ENCODE measurements around the gene NPAS3.

Gene NPAS3

DNA sequence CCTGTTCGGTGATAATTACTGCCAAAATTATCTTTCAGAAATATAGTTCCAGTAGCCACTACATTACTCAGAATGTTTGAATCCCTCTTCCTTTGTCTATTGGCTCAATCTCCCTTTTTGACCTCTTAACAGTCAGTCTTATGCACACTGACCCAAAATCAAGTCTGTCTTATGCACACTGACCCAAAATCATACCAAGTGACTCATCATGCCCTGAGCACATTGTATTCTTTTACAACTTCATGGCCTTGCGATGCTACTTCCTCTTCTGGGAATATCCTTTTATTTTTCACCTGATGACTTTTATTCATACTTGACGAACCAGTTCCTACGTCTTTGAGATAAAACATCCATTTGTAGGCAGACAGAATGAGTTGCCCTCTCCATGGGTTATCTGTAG lies 182.3 kb downstream of the NPAS3 start:
- DNase-seq (ENCODE audit: low read depth), result no peak
- no peak for TF ChIP-seq CTCF (IDR thresholded peaks at IDR 0.05; ENCODE audit: insufficient read depth, low read depth, low read length, missing control alignments)
- no peak overlapping the region for H3K4me3 ChIP-seq (ENCODE audit: low read depth, low read length)

GRCh38 chr14:33123281-33123680 lies 184.6 kb downstream of the NPAS3 start:
- no peak for TF ChIP-seq CTCF (IDR thresholded peaks at IDR 0.05; ENCODE audit: insufficient read depth, low read depth, low read length, missing control alignments)

GRCh38 chr14:33126433-33126832 lies 187.8 kb downstream of the NPAS3 start:
- TF ChIP-seq CTCF (IDR thresholded peaks at IDR 0.05; ENCODE audit: insufficient read depth, low read depth, low read length, missing control alignments), result no peak
- H3K4me3 ChIP-seq (ENCODE audit: low read depth, low read length), result no peak overlapping the region
- no peak for DNase-seq (ENCODE audit: low read depth)

More at GRCh38 chr14:33123281-33123680, 184.6 kb downstream of the NPAS3 start:
- H3K4me3 ChIP-seq (ENCODE audit: low read depth, low read length), result no peak overlapping the region
- no peak for DNase-seq (ENCODE audit: low read depth)

GRCh38 chr14:33127531-33127930 lies 188.9 kb downstream of the NPAS3 start:
- no peak for TF ChIP-seq CTCF (IDR thresholded peaks at IDR 0.05; ENCODE audit: insufficient read depth, low read depth, low read length, missing control alignments)
- no peak overlapping the region for H3K4me3 ChIP-seq (ENCODE audit: low read depth, low read length)
- DNase-seq (ENCODE audit: low read depth), result no peak

DNA sequence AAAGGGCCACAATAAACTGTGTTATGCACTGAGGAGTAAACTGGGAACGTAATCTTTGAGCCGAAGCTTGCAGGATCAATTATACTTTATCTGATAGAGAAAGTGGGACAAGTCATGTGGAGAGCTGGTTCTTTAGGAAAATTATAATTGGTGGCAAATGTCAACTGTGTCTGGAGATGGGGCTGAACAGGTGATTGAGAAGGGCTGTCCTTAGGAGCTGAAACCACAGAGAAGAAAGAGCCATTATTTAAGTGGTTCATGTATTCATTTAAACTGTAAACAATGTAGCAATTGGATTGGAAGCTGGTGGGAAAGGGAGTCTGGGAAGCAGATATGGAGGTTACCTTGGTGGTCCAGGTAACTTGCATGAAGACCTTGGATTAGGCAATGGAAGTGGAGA lies 193.1 kb downstream of the NPAS3 start:
- no peak for TF ChIP-seq CTCF (IDR thresholded peaks at IDR 0.05; ENCODE audit: insufficient read depth, low read depth, low read length, missing control alignments)
- no peak overlapping the region for H3K4me3 ChIP-seq (ENCODE audit: low read depth, low read length)
- no peak for DNase-seq (ENCODE audit: low read depth)

- H3K4me3 ChIP-seq (ENCODE audit: low read depth, low read length), result no peak overlapping the region
- no peak for TF ChIP-seq CTCF (IDR thresholded peaks at IDR 0.05; ENCODE audit: insufficient read depth, low read depth, low read length, missing control alignments)
- DNase-seq (ENCODE audit: low read depth), result no peak
These were observed 195.5 kb downstream of the NPAS3 start for GRCh38 chr14:33134162-33134561.

- H3K4me3 ChIP-seq (ENCODE audit: low read depth, low read length), result no peak overlapping the region
- DNase-seq (ENCODE audit: low read depth), result no peak
These were observed 196.3 kb downstream of the NPAS3 start for GRCh38 chr14:33134975-33135374.

More at GRCh38 chr14:33134975-33135374, 196.3 kb downstream of the NPAS3 start:
- no peak for TF ChIP-seq CTCF (IDR thresholded peaks at IDR 0.05; ENCODE audit: insufficient read depth, low read depth, low read length, missing control alignments)
